Stomach (tissue), 4 donors: ENCODE data around the gene ARL8B.

ENCODE experiments used
- CTCF ChIP-seq, 7 experiments: fragments of 450-650 bp in 4 of 7; fragments of 200-600 bp in 3 of 7; sonication (generic) in 3 of 7; IDR thresholded peaks; one replicate each; pipeline ENCODE4 v1.5.1; 2016 to 2019; ENCODE audit warnings: antibody characterized with exemption in 7 of 7, control low read depth in 2 of 7, mild to moderate bottlenecking in 1 of 7
- POLR2AphosphoS5 ChIP-seq, 3 donors: sonication (generic); formaldehyde crosslinking; IDR thresholded peaks; one replicate each; pipeline ENCODE4 v1.6.1; 2016; ENCODE audit warnings: antibody characterized with exemption in 3 of 3

- TF ChIP-seq CTCF (IDR thresholded peaks at IDR 0.05), result no peak
- TF ChIP-seq POLR2AphosphoS5 (IDR thresholded peaks at IDR 0.05), result no peak
Observed at GRCh38 chr3:5185093-5185673, 63.1 kb downstream of the ARL8B start.
